ENCODE measurements around the gene YBX1. TPM values are rescaled to one million over a fixed set of nuclear protein-coding genes. Genes with fewer than 3 reads are reported as not detected.
"Not testable (repeated sequence)": the region's sequence is repeated elsewhere in the genome, so short reads cannot be mapped to it uniquely, and the experiment has no call there.

Gene YBX1
- total RNA-seq, 1 donor from 2014 or later: 297 TPM

DNA sequence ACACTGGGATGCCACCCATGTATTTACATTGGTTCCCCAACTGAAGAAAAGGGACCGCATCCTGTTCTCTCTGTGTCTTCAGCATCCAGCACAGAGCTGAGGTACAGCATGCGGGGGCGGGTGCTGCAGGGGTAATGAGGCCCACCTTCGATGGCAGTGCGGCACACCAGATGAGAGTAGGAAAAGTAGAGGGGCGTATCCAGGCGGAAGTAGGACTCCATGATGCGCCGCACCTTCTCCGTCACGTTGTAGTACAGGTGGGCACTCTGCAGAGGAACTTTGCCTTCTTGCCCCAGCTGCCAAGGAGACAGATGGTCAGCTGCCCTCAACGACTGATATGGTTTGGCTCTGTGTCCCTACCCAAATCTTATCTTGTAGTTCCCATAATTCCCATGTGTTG, 67.8 kb downstream of the YBX1 start:
- no peak for DNase-seq

DNA sequence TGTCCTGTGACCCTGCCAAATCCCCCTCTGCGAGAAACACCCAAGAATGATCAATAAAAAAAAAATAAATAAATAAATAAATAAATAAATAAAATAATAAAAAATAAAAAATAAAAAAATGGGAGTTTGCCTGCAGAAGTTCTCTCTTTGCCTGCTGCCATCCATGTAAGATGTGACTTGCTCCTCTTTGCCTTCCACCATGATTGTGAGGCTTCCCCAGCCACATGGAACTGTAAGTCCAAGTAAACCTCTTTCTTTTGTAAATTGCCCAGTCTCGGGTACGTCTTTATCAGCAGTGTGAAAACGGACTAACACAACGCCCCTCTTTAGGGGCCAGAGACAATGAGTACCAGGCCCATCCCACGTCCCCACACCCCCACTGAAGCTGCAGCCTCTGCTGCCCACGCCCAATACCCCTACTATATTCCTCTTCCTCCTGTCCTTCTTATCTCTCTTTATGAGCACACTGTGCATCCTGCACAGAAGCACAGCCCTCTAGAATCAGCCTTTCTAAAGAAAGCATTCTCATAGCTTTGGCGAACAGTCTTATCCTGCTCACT, 69.4 kb downstream of the YBX1 start:
- not testable (repeated sequence) for DNase-seq

DNA sequence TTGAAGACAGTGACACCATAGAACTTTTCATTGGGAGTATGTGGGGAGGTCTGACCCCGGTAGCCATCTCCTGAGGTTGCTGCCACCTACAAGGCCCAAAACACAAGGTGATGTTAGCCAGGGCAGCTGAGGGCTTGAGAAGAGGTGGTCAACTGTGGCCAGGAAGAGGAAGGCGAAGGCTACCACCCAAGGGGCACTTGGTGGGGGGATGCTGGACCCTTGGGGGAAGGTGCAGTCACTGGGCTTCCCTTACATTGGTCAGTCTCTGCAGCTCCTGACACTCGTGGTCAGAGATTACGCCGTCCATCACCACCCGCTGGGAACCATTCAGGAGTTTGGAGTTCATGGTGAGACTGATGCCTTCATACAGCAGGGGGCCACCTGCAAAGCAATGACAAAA, 70.1 kb downstream of the YBX1 start:
- DNase-seq: no peak

DNA sequence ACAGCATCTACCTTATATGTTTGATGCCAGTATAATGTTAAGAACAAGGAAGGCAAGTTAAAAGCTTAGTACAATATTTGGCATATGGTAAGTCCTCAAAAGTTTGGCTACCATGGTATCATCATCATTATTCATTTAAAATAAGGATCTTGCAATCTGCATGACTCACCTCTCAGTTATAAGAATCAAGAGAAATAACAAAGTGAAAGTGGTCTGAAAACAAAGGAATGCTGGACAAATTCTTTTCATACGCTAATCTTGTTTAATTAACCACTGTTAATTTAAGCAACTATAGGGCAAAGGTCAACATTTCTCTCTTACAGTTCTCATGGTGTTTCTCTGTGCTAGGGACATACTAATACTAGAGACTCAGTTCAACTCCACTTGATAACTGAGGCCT, 70.9 kb downstream of the YBX1 start:
- no peak for DNase-seq

Other genes starting within 250 kb of the YBX1 start
- gene ZMYND12, start 226.4 kb upstream of the YBX1 start, total RNA-seq: 0.30 TPM
- gene PPCS, start 225.9 kb upstream of the YBX1 start, total RNA-seq: 26.3 TPM
- 1.8 TPM for gene CCDC30, start 219.1 kb upstream of the YBX1 start, total RNA-seq
- 22.1 TPM for gene PPIH, start 24.0 kb upstream of the YBX1 start, total RNA-seq
- 2.7 TPM for gene CLDN19, start 57.8 kb downstream of the YBX1 start, total RNA-seq
- 74.8 TPM for gene P3H1, start 84.6 kb downstream of the YBX1 start, total RNA-seq
- 5.2 TPM for gene C1orf50, start 84.8 kb downstream of the YBX1 start, total RNA-seq
- gene TMEM269, start 102.6 kb downstream of the YBX1 start, total RNA-seq: 0.10 TPM
- gene ERMAP, start 134.7 kb downstream of the YBX1 start, total RNA-seq: 10.9 TPM
- 23.7 TPM for gene SVBP, start 135.0 kb downstream of the YBX1 start, total RNA-seq
- gene ZNF691, start 164.2 kb downstream of the YBX1 start, total RNA-seq: 7.7 TPM